NCI-H526 treated with DMSO at 0.1 percent for 48 hours (cell line): ENCODE measurements around the gene ANKH.
A peak's percentile ranks its signal among the peaks of the same experiment; 100 is the strongest.
"Not testable (repeated sequence)": the region's sequence is repeated elsewhere in the genome, so short reads cannot be mapped to it uniquely, and the experiment has no call there.

Experiments used
- DNase-seq: peaks from one replicate; lab custom pipeline; 2025; lab: John Stamatoyannopoulos, UW

ANKH gene

GRCh38 chr5:14826714-14827113 lies 44.9 kb downstream of the ANKH start:
- DNase-seq = no peak

DNA sequence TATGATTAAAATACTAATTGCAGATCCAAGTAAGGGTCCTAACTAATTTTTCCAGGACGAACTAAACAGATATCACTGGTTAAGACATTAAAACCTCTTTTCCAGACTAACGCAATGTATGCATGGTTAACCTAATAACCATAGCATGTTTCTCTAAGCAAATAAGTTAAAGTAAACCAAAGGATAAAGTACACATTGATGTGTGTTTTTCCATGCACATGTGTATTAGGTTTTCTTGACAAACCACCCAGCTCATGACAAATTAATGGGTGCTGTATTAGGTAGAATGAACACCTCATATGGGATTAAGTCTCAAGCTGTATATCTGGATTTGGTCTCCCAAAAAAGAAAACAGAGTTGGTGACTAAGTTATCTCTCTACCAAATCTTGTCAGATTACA lies 45.6 kb downstream of the ANKH start:
- DNase-seq = peak; percentile 62

DNA sequence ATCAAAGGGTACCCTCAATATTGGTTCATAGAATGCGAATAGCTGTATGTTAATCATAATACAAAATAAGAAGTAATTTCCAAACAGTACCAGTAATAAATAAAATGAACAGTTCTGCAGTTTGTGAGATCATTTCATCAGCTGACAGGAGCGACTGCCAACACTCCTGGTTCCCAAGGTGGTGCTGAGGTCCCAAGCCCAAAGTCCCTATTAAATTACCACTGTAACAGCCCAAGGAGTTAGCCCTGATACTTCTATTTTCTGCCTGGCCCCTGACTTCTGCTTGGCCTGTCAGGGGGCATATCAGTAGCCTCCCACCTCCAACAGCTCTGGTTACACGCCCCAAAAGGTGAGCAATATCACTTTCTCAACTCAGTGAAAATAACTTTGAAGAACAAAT lies 47.1 kb downstream of the ANKH start:
- no peak for DNase-seq

GRCh38 chr5:14821100-14821845 lies 50.3 kb downstream of the ANKH start:
- no peak for DNase-seq

- DNase-seq = no peak
Observed at GRCh38 chr5:14818931-14819790, 52.4 kb downstream of the ANKH start.

DNA sequence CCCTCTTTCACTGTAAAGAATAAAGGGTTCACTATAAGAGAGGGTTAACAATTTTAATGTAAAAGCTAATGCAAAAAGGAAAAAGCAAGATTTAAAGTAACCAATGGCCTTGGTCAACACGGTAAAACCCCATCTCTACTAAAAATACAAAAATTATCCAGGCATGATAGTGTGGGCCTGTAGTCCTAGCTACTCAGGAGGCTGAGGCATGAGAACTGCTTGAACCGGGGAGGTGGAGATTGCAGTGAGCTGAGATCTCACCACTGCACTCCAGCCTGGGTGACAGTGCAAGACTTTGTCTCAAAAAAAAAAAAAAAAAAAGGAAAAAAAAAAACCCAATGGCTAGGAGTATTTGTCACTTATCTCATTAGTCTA lies 53.8 kb downstream of the ANKH start:
- not testable (repeated sequence) for DNase-seq

- DNase-seq = no peak
Observed at GRCh38 chr5:14816999-14817761, 54.4 kb downstream of the ANKH start.

DNA sequence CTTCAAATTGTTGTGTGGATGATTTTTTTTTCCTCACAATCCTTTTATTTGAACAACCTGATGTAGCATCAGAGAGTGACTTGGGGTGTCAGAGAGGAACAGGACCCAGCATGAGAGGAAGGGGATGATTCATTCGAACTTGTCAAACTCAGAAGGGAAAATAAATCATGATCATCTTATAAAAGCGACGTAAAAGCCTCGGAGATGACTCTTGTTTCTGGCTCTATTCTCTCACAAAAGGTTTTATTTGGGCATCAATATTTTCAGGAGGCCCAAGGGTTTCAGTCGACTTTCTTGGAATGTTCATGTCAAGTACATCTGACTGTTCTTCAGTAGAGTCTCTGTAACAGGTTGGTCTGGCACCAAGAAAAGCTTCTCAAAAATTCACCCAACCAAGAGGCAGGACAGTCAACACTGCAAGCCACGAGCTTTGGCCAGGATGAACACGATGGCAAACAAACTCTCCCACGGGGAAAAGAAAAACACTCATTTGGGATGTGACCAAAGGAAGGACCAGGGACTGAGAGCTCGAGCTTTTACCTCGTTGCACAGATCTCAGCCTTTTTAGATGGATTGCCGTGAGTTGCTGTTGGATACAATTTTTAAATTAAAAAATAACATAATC lies 55.1 kb downstream of the ANKH start:
- no peak for DNase-seq

GRCh38 chr5:14813747-14814146 lies 57.8 kb downstream of the ANKH start:
- DNase-seq = no peak

GRCh38 chr5:14812166-14812565 lies 59.4 kb downstream of the ANKH start:
- DNase-seq = no peak

GRCh38 chr5:14810928-14811572 lies 60.5 kb downstream of the ANKH start:
- no peak for DNase-seq

- DNase-seq = no peak
Observed at GRCh38 chr5:14810282-14810681, 61.3 kb downstream of the ANKH start.

DNA sequence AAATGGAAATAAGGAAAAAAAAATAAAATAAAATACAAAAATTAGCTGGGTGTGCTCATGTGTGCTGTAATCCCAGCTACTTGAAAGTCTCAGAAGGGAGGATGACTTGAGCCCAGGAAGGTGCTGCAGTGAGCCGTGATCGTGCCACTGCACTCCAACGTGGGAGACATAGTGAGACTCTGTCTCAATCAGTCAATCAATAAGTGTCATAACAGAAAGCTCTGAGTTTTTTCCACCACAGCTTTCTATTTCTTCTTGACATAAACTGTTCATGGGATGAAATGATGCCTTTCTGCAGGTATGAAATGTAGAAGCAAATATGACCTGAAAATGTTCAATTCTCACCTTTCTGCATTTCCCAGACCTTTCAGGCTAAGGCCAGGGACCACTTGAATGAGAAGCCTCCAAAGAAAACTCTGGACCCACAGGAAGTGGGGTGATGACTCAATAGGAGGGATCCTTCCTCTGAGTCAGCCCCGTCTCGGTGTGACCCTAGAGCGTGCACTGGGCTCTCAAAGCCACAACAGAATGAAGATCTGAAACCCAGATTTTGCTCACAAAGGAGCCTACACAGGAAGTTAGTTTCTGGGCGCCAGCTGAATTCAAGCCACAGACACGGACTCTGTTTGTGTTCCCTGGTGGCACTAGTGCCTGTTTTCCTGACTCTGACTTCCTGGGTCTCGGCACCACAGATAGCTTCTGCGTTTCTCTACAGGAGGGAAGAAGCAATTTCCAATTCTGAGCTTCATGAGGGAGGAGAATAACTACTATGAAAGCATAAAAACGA lies 62.0 kb downstream of the ANKH start:
- no peak for DNase-seq

- DNase-seq = no peak
Observed at GRCh38 chr5:14807471-14807870, 64.1 kb downstream of the ANKH start.

DNA sequence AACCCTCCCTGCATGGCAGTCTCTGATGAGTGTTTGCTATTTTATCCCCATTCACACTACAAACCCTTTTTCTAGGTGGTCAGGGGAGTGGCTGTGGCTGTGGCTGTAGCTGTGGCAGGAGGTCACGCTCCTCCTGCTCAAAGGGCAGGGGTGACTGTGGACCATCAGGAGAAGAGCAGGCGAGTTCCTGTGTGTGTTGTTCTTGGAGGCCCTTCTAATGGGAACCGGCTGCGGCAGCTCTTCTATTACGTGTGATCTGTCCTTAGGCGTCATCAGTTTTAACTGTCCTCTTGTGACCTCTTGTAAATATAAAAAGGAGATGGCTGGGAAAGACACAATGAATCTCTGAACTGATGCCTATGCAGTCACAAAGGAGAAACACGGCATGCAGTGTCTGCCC lies 65.1 kb downstream of the ANKH start:
- DNase-seq = no peak

- DNase-seq = no peak
Observed at GRCh38 chr5:14802541-14802940, 69.0 kb downstream of the ANKH start.

DNA sequence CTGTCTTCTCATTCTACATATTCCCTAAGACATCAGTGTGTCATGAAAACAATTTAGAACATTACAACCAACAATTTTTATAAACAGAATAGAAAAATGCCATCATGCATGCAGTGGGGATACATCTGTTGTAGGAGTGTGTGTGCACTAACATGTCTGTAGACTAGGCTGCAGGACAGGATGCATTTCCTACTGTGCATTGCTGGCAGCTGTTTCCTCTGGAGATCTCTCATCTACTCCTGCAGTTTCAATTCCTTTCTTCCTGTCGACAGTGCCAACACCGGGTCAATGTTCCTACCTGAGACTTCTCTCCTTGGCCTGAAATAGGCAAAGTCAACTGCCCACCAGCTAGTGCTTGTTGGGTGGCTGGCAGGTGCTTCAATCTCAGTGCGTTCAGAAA lies 69.8 kb downstream of the ANKH start:
- DNase-seq = no peak

DNA sequence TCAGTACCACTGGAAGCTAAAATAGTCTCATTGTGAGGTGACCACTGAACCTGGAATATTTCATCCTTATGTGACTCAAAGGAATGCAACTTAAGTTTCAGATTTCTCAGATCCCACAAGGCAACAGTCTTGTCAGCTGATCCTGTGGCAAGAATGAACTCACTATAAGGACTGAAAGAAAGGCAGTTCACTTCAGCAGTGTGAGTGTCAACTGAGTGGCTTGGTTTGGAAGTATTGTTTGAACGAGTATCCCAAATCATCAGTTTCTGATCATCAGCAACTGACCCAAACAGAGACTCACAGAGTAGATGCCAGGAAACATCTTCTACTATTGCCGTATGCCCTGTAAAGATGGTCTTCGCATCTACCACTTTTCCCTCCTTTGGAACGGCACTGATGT lies 74.2 kb downstream of the ANKH start:
- not testable (repeated sequence) for DNase-seq

GRCh38 chr5:14794583-14795230 lies 76.9 kb downstream of the ANKH start:
- DNase-seq = no peak

DNA sequence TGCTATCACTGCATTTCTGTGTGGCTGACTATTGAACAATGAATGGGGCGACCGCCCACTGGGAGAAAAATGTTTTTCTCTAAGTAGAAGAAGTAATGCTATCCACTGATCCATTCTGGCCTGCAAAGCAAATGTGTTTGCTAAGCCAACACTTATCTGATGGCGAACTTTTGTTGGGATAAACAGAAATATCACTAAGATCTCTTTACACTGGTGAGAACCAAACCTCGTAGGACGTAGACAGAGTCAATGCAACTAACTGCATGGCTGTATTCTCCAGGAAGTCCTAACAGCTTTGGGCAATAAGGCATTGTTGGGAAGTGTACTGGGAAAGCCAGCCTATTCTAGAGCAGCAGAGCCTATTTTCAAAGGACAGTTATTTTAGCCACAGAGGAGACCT lies 77.7 kb downstream of the ANKH start:
- DNase-seq = no peak
